Trophoblast cell (in vitro differentiated cells and primary cell): ENCODE measurements around the gene CUX1.

Source experiments
- DNase-seq, 2 donors: peaks; one replicate each; pipeline ENCODE4 v3.0.0-alpha.2; 2016
- H2AFZ ChIP-seq: 2 replicates; pipeline ENCODE4 v1.6.1; 2013; ENCODE audit warnings: low read length, moderate library complexity, mild to moderate bottlenecking; ENCODE audit not compliant: insufficient read depth, poor library complexity
- H2AK5ac ChIP-seq: 2 replicates; pipeline ENCODE4 v1.6.1; 2013; ENCODE audit warnings: mild to moderate bottlenecking, low read length
- H2BK120ac ChIP-seq: 2 replicates; pipeline ENCODE4 v1.6.1; 2013; ENCODE audit warnings: low read length, mild to moderate bottlenecking, moderate library complexity; ENCODE audit not compliant: insufficient read depth, poor library complexity
- H2BK12ac ChIP-seq: 2 replicates; pipeline ENCODE4 v1.6.1; 2013; ENCODE audit warnings: mild to moderate bottlenecking, low read length, moderate library complexity
- H2BK5ac ChIP-seq: 2 replicates; pipeline ENCODE4 v1.6.1; 2013; ENCODE audit warnings: low read length, low read depth, moderate library complexity, mild to moderate bottlenecking; ENCODE audit not compliant: poor library complexity
- H3K14ac ChIP-seq: 2 replicates; pipeline ENCODE4 v1.6.1; 2013; ENCODE audit warnings: mild to moderate bottlenecking, low read length
- H3K18ac ChIP-seq: 2 replicates; pipeline ENCODE4 v1.6.1; 2013; ENCODE audit warnings: mild to moderate bottlenecking, low read length
- H3K23ac ChIP-seq: 2 replicates; pipeline ENCODE4 v1.6.1; 2013; ENCODE audit warnings: low read length
- H3K27ac ChIP-seq: 2 replicates; pipeline ENCODE4 v1.5.1; 2013; ENCODE audit warnings: low read depth, mild to moderate bottlenecking, inconsistent platforms, low read length, moderate library complexity
- H3K27me3 ChIP-seq: 2 replicates; pipeline ENCODE4 v1.6.1; 2013; ENCODE audit warnings: inconsistent platforms, mild to moderate bottlenecking, low read length, moderate library complexity; ENCODE audit not compliant: insufficient read depth
- H3K36me3 ChIP-seq, 2 experiments: 1 replicate in 1 of 2; 2 replicates in 1 of 2; pipeline ENCODE4 v1.6.1; 2013; ENCODE audit warnings: low read length in 2 of 2, mild to moderate bottlenecking in 2 of 2, moderate library complexity in 1 of 2; ENCODE audit not compliant: insufficient read depth in 2 of 2, control insufficient read depth in 1 of 2
- H3K4ac ChIP-seq: 2 replicates; pipeline ENCODE4 v1.6.1; 2013; ENCODE audit warnings: low read depth, mild to moderate bottlenecking, low read length, moderate library complexity
- H3K4me1 ChIP-seq, 2 experiments: 1 replicate in 1 of 2; 2 replicates in 1 of 2; pipeline ENCODE4 v1.6.1; 2013; ENCODE audit warnings: low read length in 2 of 2, mild to moderate bottlenecking in 2 of 2, moderate library complexity in 1 of 2; ENCODE audit not compliant: insufficient read depth in 2 of 2, control insufficient read depth in 1 of 2
- H3K4me2 ChIP-seq: 2 replicates; pipeline ENCODE4 v1.6.1; 2013; ENCODE audit warnings: inconsistent platforms, mild to moderate bottlenecking, low read length, moderate library complexity
- H3K4me3 ChIP-seq: 2 replicates; pipeline ENCODE4 v1.5.1; 2013; ENCODE audit warnings: mild to moderate bottlenecking, low read depth, low read length, inconsistent platforms
- H3K79me1 ChIP-seq: one replicate; pipeline ENCODE4 v1.6.1; 2013; ENCODE audit warnings: low read length
- H3K79me2 ChIP-seq: 2 replicates; pipeline ENCODE4 v1.6.1; 2013; ENCODE audit warnings: low read length, mild to moderate bottlenecking; ENCODE audit not compliant: control insufficient read depth, insufficient read depth, poor library complexity
- H3K9ac ChIP-seq: 2 replicates; pipeline ENCODE4 v1.6.1; 2013; ENCODE audit warnings: mild to moderate bottlenecking, low read length
- H3K9me3 ChIP-seq: 2 replicates; pipeline ENCODE4 v1.6.1; 2013; ENCODE audit warnings: low read depth, mild to moderate bottlenecking, control low read depth, inconsistent platforms, low read length; ENCODE audit not compliant: insufficient read depth
- H4K12ac ChIP-seq: 2 replicates; pipeline ENCODE4 v1.6.1; 2013; ENCODE audit warnings: low read depth, mild to moderate bottlenecking, low read length, moderate library complexity
- H4K8ac ChIP-seq: 2 replicates; pipeline ENCODE4 v1.6.1; 2013; ENCODE audit warnings: low read depth, mild to moderate bottlenecking, low read length, moderate library complexity
- H4K91ac ChIP-seq: one replicate; pipeline ENCODE4 v1.6.1; 2013; ENCODE audit warnings: low read depth, mild to moderate bottlenecking, low read length, moderate library complexity
- WGBS: extraction: QIAGEN DNeasy Blood & Tissue Kit; methylation state at CpG from one replicate; pipeline ENCODE4 v1.1.7; 2013; ENCODE audit warnings: missing lambda C conversion rate; ENCODE audit not compliant: insufficient read length, insufficient coverage; ENCODE audit errors: extremely low coverage; 5-methylcytosine and 5-hydroxymethylcytosine counted together

The CUX1 gene

DNA sequence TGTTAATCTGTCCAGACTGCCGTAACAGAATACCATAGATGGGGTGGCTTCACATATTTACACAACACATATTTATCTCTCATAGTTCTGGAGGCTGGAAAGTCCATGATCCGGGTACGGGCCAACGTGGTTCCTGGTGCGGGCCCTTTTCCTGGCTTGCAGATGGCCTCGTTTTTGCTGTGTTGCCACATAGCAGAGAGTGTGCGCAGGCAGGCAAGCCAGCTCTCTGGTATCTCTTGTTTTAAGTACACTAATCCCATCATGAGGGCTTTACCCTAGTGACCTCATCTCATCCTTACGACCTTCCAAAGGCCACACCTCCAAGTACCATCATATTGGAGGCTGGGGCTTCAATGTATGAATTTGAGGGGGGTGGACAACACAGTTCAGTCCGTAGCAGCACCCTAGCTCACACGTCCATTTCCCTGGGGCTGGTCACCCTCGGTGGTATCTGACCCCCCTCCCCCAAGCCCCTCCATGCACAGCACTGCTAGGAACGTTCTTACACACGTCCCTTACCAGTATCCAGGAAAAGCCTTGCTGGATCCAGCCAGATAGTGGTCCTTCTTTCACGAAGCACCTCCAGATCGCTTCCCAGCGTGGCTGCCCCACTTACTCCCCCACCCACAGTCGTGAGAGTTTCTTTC is 21.5 kb downstream of the CUX1 start:
- Histone ChIP-seq H3K4ac (peak overlapping the region; percentile 38), H3K4me2 (no peak overlapping the region), H2AFZ (peak overlapping the region; percentile 10), H3K79me1 (no peaks in the 10 kb centered on the region), H4K8ac (no peak overlapping the region), H2BK5ac (no peak overlapping the region), H3K18ac (peak overlapping the region; percentile 62), H3K79me2 (peaks cover 23% of the 10 kb centered on the region), H3K4me1 (peaks cover 0 to 3% of the 10 kb centered on the region in 2 experiments), H4K91ac (no peak overlapping the region), H2BK120ac (no peak overlapping the region), H3K36me3 (peaks cover 0 to 1% of the 10 kb centered on the region in 2 experiments), H3K27me3 (no peaks in the 10 kb centered on the region), H3K14ac (no peak overlapping the region), H3K27ac (no peak overlapping the region), H3K9ac (no peak overlapping the region), H3K23ac (no peak overlapping the region), H3K4me3 (no peak overlapping the region), H2BK12ac (peak overlapping the region; percentile 16), H2AK5ac (no peak overlapping the region), H3K9me3 (no peaks in the 10 kb centered on the region), H4K12ac (no peak overlapping the region)
- DNase-seq: peak; percentile 98 to 99
- no CpG with 5 or more reads among the region's 17 CpGs for WGBS

DNA sequence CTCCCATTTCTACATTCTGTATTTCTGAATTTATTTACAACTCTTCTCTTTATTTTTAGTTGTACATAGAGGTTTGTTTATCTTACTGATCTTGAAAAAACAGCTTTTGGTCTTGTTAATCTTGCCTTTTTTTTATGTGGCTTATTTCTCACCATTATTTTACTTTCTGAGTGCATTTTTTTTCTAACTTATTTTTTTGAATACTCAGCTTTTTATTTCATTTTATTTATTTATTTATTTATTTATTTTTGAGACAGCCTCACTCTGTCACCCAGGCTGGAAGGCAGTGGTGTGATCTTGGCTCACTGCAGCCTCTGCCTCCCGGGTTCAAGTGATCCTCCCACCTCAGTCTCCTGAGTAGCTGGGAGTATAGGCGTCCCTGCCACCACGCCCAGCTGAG is 23.9 kb downstream of the CUX1 start:
- DNase-seq: no peak
- H2BK12ac ChIP-seq: no peak overlapping the region
- no peak overlapping the region for H2BK5ac ChIP-seq
- H4K12ac ChIP-seq: no peak overlapping the region
- H3K79me2 ChIP-seq: peaks cover 20% of the 10 kb centered on the region
- H3K23ac ChIP-seq: no peak overlapping the region
- no CpG with 5 or more reads among the region's 3 CpGs for WGBS
- H2BK120ac ChIP-seq: no peak overlapping the region
- peaks cover 0 to 1% of the 10 kb centered on the region in 2 experiments for H3K36me3 ChIP-seq
- H3K4me2 ChIP-seq: no peak overlapping the region
- H2AFZ ChIP-seq: no peak overlapping the region
- H3K4ac ChIP-seq: peak overlapping the region; percentile 95
- no peak overlapping the region for H4K91ac ChIP-seq
- H3K4me3 ChIP-seq: no peak overlapping the region
- H3K27ac ChIP-seq: no peak overlapping the region
- H3K27me3 ChIP-seq: no peaks in the 10 kb centered on the region
- no peak overlapping the region for H3K14ac ChIP-seq
- peaks cover 0 to 3% of the 10 kb centered on the region in 2 experiments for H3K4me1 ChIP-seq
- no peak overlapping the region for H2AK5ac ChIP-seq
- H3K18ac ChIP-seq: no peak overlapping the region
- H3K9ac ChIP-seq: no peak overlapping the region
- peaks cover 4% of the 10 kb centered on the region for H3K9me3 ChIP-seq
- no peak overlapping the region for H4K8ac ChIP-seq
- no peaks in the 10 kb centered on the region for H3K79me1 ChIP-seq

GRCh38 chr7:101843293-101844271 is 26.2 kb downstream of the CUX1 start:
- Histone ChIP-seq H3K4me1 (no peaks in the 10 kb centered on the region), H4K8ac (no peak overlapping the region), H3K23ac (no peak overlapping the region), H3K79me1 (no peaks in the 10 kb centered on the region), H3K27me3 (no peaks in the 10 kb centered on the region), H2AFZ (no peak overlapping the region), H3K4ac (peak overlapping the region; percentile 70), H3K9me3 (peaks cover 14% of the 10 kb centered on the region), H3K79me2 (peaks cover 17% of the 10 kb centered on the region), H3K4me2 (no peak overlapping the region), H2AK5ac (no peak overlapping the region), H3K9ac (no peak overlapping the region), H3K36me3 (peaks cover 3 to 6% of the 10 kb centered on the region in 2 experiments), H4K91ac (no peak overlapping the region), H2BK120ac (no peak overlapping the region), H3K14ac (no peak overlapping the region), H3K27ac (no peak overlapping the region), H2BK12ac (no peak overlapping the region), H2BK5ac (no peak overlapping the region), H3K18ac (no peak overlapping the region), H4K12ac (no peak overlapping the region), H3K4me3 (no peak overlapping the region)
- WGBS: no CpG with 5 or more reads among the region's 13 CpGs
- DNase-seq: no peak

DNA sequence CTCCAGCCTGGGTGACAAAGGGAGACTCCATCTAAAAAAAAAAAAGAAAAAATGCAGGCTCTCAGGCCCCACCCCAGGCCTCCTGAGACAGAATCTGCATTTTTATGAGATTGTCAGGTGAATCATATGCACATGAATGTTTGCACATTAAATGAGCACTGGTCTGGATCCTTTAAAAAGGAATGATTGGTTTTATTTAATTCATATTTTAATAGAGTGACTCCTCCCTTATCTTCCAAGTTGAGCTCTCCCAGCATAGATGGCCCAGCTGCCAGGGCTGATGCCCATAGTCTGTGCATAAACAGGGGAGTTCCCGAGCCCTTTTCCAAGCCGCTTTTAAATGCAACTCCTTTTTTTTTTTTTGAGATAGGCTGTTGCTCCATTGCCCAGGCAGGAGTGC is 28.5 kb downstream of the CUX1 start:
- H4K8ac ChIP-seq: no peak overlapping the region

More for the DNA sequence above, 28.5 kb downstream of the CUX1 start:
- H4K12ac ChIP-seq: no peak overlapping the region
- DNase-seq: no peak
- H2BK5ac ChIP-seq: no peak overlapping the region
- H3K9me3 ChIP-seq: peaks cover 14% of the 10 kb centered on the region
- no peaks in the 10 kb centered on the region for H3K4me1 ChIP-seq
- H2BK12ac ChIP-seq: no peak overlapping the region
- peaks cover 3 to 6% of the 10 kb centered on the region in 2 experiments for H3K36me3 ChIP-seq
- H3K27ac ChIP-seq: no peak overlapping the region
- H3K14ac ChIP-seq: no peak overlapping the region
- WGBS: no CpG with 5 or more reads among the region's 2 CpGs
- no peak overlapping the region for H3K18ac ChIP-seq
- H2AK5ac ChIP-seq: no peak overlapping the region
- H3K79me2 ChIP-seq: peaks cover 12% of the 10 kb centered on the region
- H3K27me3 ChIP-seq: no peaks in the 10 kb centered on the region
- no peak overlapping the region for H4K91ac ChIP-seq
- H3K23ac ChIP-seq: no peak overlapping the region
- no peak overlapping the region for H3K4me2 ChIP-seq
- H3K9ac ChIP-seq: no peak overlapping the region
- H3K4ac ChIP-seq: no peak overlapping the region
- no peak overlapping the region for H3K4me3 ChIP-seq
- H3K79me1 ChIP-seq: no peaks in the 10 kb centered on the region
- H2BK120ac ChIP-seq: no peak overlapping the region
- no peak overlapping the region for H2AFZ ChIP-seq
